ENCODE data around the gene ANAPC2.

Gene ANAPC2

GRCh38 chr9:137191245-137191644 is 2.9 kb upstream of the ANAPC2 start:
- DNase-seq, result no peak

GRCh38 chr9:137190315-137190856 is 2.0 kb upstream of the ANAPC2 start:
- DNase-seq, result no peak

- no peak for DNase-seq
Observed at GRCh38 chr9:137189297-137190295, 1.2 kb upstream of the ANAPC2 start.

GRCh38 chr9:137188086-137188489 is 272 bp downstream of the ANAPC2 start:
- DNase-seq, result no peak

- DNase-seq, result no peak
Observed at GRCh38 chr9:137187386-137187785, 974 bp downstream of the ANAPC2 start.

- DNase-seq, result no peak
Observed at GRCh38 chr9:137186385-137186784, 2.0 kb downstream of the ANAPC2 start.

- no peak for DNase-seq
Observed at GRCh38 chr9:137185921-137186320, 2.4 kb downstream of the ANAPC2 start.

GRCh38 chr9:137184881-137185660 is 3.3 kb downstream of the ANAPC2 start:
- no peak for DNase-seq

GRCh38 chr9:137183980-137184595 is 4.3 kb downstream of the ANAPC2 start:
- DNase-seq, result no peak

- no peak for DNase-seq
Observed at GRCh38 chr9:137182836-137183235, 5.5 kb downstream of the ANAPC2 start.

GRCh38 chr9:137181680-137182079 is 6.7 kb downstream of the ANAPC2 start:
- no peak for DNase-seq

- DNase-seq, result no peak
Observed at GRCh38 chr9:137180491-137180890, 7.9 kb downstream of the ANAPC2 start.

- DNase-seq, result no peak
Observed at GRCh38 chr9:137179761-137180160, 8.6 kb downstream of the ANAPC2 start.

- no peak for DNase-seq
Observed at GRCh38 chr9:137178939-137179630, 9.3 kb downstream of the ANAPC2 start.

GRCh38 chr9:137178201-137178938 is 10.0 kb downstream of the ANAPC2 start:
- no peak for DNase-seq

GRCh38 chr9:137176302-137177182 is 11.8 kb downstream of the ANAPC2 start:
- DNase-seq, result peak; percentile 38

GRCh38 chr9:137175345-137175961 is 12.9 kb downstream of the ANAPC2 start:
- DNase-seq, result no peak

GRCh38 chr9:137174722-137175293 is 13.6 kb downstream of the ANAPC2 start:
- DNase-seq, result no peak

GRCh38 chr9:137173796-137174664 is 14.3 kb downstream of the ANAPC2 start:
- DNase-seq, result no peak
